GM12864 (cell line): ENCODE data around the gene SOX12.
"Not testable (repeated sequence)": the region's sequence is repeated elsewhere in the genome, so short reads cannot be mapped to it uniquely, and the experiment has no call there.

Source experiments
- DNase-seq: peaks from one replicate; pipeline ENCODE4 v3.0.0-alpha.2; 2011; ENCODE audit warnings: low read depth
- H3K4me3 ChIP-seq: 2 replicates; pipeline ENCODE4 v1.5.1; 2011; ENCODE audit warnings: mild to moderate bottlenecking, low read depth, low read length, control low read depth
- CTCF ChIP-seq: IDR thresholded peaks from 2 replicates; pipeline ENCODE4 v1.5.1; 2011; ENCODE audit warnings: low read depth, mild to moderate bottlenecking, moderate library complexity, low read length, control low read depth, inconsistent platforms; ENCODE audit errors: missing control alignments

SOX12 gene

GRCh38 chr20:354298-354977 lies 29.1 kb downstream of the SOX12 start:
- TF ChIP-seq CTCF, result peak; percentile 97
- DNase-seq, result peak; percentile 43
- no peak overlapping the region for H3K4me3 ChIP-seq

- H3K4me3 ChIP-seq, DNase-seq: not testable (repeated sequence)
Observed at GRCh38 chr20:356154-356553, 30.8 kb downstream of the SOX12 start.

- no peak for DNase-seq
- no peak for TF ChIP-seq CTCF
Observed at GRCh38 chr20:356745-357144, 31.4 kb downstream of the SOX12 start.

GRCh38 chr20:358891-359555 lies 33.7 kb downstream of the SOX12 start:
- TF ChIP-seq CTCF, result no peak
- no peak overlapping the region for H3K4me3 ChIP-seq
- DNase-seq, result no peak

More at GRCh38 chr20:356745-357144, 31.4 kb downstream of the SOX12 start:
- H3K4me3 ChIP-seq, result no peak overlapping the region

GRCh38 chr20:361561-361960 lies 36.2 kb downstream of the SOX12 start:
- TF ChIP-seq CTCF, result no peak
- peak; percentile 63 for DNase-seq

GRCh38 chr20:362271-363254 lies 37.2 kb downstream of the SOX12 start:
- DNase-seq, result peak; percentile 31
- peak; percentile 52 for TF ChIP-seq CTCF
- H3K4me3 ChIP-seq, result no peak overlapping the region

More at GRCh38 chr20:361561-361960, 36.2 kb downstream of the SOX12 start:
- no peak overlapping the region for H3K4me3 ChIP-seq
